Activated T-helper 2 cell treated with anti-CD3 and anti-CD28 coated beads, Interferon-gamma antibody, Interleukin-2, Interleukin-4, amounts not matched to agents 10 μg/mL and 5 μg/mL and 100 μg/mL, durations not matched to agents 14 hours and 24 hours and 36 hours (primary cell): Measurements from ENCODE around the gene CLK4. TPM values are rescaled to one million over a fixed set of nuclear protein-coding genes. Genes with fewer than 3 reads are reported as not detected.

Experiments used
- DNase-seq: peaks from one replicate; pipeline ENCODE4 v3.0.0; 2021; ENCODE audit warnings: low spot score
- H3K27ac Mint-ChIP-seq: one replicate; pipeline ENCODE4 v1.8.0; 2021; ENCODE audit warnings: mixed read lengths
- H3K27me3 Mint-ChIP-seq: one replicate; pipeline ENCODE4 v1.8.0; 2021; ENCODE audit warnings: low read depth, mixed read lengths
- H3K36me3 Mint-ChIP-seq: one replicate; pipeline ENCODE4 v1.8.0; 2021; ENCODE audit warnings: low read depth, mixed read lengths
- H3K4me1 Mint-ChIP-seq: one replicate; pipeline ENCODE4 v1.8.0; 2021; ENCODE audit warnings: low read depth, mixed read lengths
- H3K4me3 Mint-ChIP-seq: one replicate; pipeline ENCODE4 v1.8.0; 2021; ENCODE audit warnings: low read depth, mild to moderate bottlenecking, moderate library complexity, mixed read lengths
- H3K9me3 Mint-ChIP-seq: one replicate; pipeline ENCODE4 v1.8.0; 2021; ENCODE audit warnings: mixed read lengths
- intact Hi-C: fragments of 100-400 bp; cut with micrococcal nuclease; formaldehyde crosslinking; loops from one replicate; pipeline ENCODE4 v1.15.1; 2023
- total RNA-seq: library from RNA; stranded (reverse); gene quantifications from 2 replicates; pipeline ENCODE4 v1.2.3, GENCODE V29; 2022

CLK4 gene
- total RNA-seq, 1 donor from 2014 or later: 21.9 TPM

- no peak for DNase-seq
- no peaks in the 10 kb centered on the region for H3K9me3 Mint-ChIP-seq
These were observed 53.6 kb downstream of the CLK4 start for GRCh38 chr5:178573216-178573615.

GRCh38 chr5:178572617-178573016 lies 54.2 kb downstream of the CLK4 start:
- H3K4me3 Mint-ChIP-seq: no peak overlapping the region
- H3K27ac Mint-ChIP-seq: no peak overlapping the region
- DNase-seq: no peak
- H3K36me3 Mint-ChIP-seq: no peaks in the 10 kb centered on the region
- no peaks in the 10 kb centered on the region for H3K9me3 Mint-ChIP-seq
- no peaks in the 10 kb centered on the region for H3K4me1 Mint-ChIP-seq
- intact Hi-C loops: no loop called here
- peaks cover 18% of the 10 kb centered on the region for H3K27me3 Mint-ChIP-seq

More at GRCh38 chr5:178573216-178573615, 53.6 kb downstream of the CLK4 start:
- Mint-ChIP-seq H3K4me3 (no peak overlapping the region), H3K27me3 (peaks cover 22% of the 10 kb centered on the region), H3K36me3 (no peaks in the 10 kb centered on the region), H3K27ac (no peak overlapping the region), H3K4me1 (no peaks in the 10 kb centered on the region)
- intact Hi-C loops: no loop called here

- Mint-ChIP-seq H3K4me3 (no peak overlapping the region), H3K27ac (no peak overlapping the region), H3K4me1 (no peaks in the 10 kb centered on the region), H3K9me3 (no peaks in the 10 kb centered on the region), H3K36me3 (no peaks in the 10 kb centered on the region), H3K27me3 (peaks cover 7% of the 10 kb centered on the region)
- intact Hi-C loops: no loop called here
- DNase-seq: no peak
These were observed 57.4 kb downstream of the CLK4 start for GRCh38 chr5:178569485-178569884.

GRCh38 chr5:178564811-178565550 lies 61.9 kb downstream of the CLK4 start:
- intact Hi-C loops: no loop called here

GRCh38 chr5:178564397-178564796 lies 62.5 kb downstream of the CLK4 start:
- Mint-ChIP-seq H3K27ac (no peak overlapping the region), H3K36me3 (no peaks in the 10 kb centered on the region), H3K4me1 (no peaks in the 10 kb centered on the region), H3K4me3 (no peak overlapping the region), H3K27me3 (peaks cover 5% of the 10 kb centered on the region), H3K9me3 (no peaks in the 10 kb centered on the region)
- intact Hi-C loops: no loop called here
- DNase-seq: no peak

More at GRCh38 chr5:178564811-178565550, 61.9 kb downstream of the CLK4 start:
- Mint-ChIP-seq H3K4me1 (no peaks in the 10 kb centered on the region), H3K9me3 (no peaks in the 10 kb centered on the region), H3K27me3 (peaks cover 5% of the 10 kb centered on the region), H3K4me3 (no peak overlapping the region), H3K36me3 (no peaks in the 10 kb centered on the region), H3K27ac (no peak overlapping the region)
- no peak for DNase-seq

- H3K27ac Mint-ChIP-seq: no peak overlapping the region
- no peaks in the 10 kb centered on the region for H3K4me1 Mint-ChIP-seq
- intact Hi-C loops: no loop called here
- peaks cover 5% of the 10 kb centered on the region for H3K27me3 Mint-ChIP-seq
- DNase-seq: no peak
- H3K4me3 Mint-ChIP-seq: no peak overlapping the region
- H3K9me3 Mint-ChIP-seq: no peaks in the 10 kb centered on the region
- H3K36me3 Mint-ChIP-seq: no peaks in the 10 kb centered on the region
These were observed 63.2 kb downstream of the CLK4 start for GRCh38 chr5:178563621-178564020.

GRCh38 chr5:178561746-178562264 lies 65.0 kb downstream of the CLK4 start:
- Mint-ChIP-seq H3K9me3 (no peaks in the 10 kb centered on the region), H3K4me3 (no peak overlapping the region), H3K27ac (no peak overlapping the region), H3K4me1 (no peaks in the 10 kb centered on the region), H3K36me3 (no peaks in the 10 kb centered on the region), H3K27me3 (peaks cover 2% of the 10 kb centered on the region)
- intact Hi-C loops: no loop called here
- DNase-seq: no peak

GRCh38 chr5:178560911-178561310 lies 65.9 kb downstream of the CLK4 start:
- Mint-ChIP-seq H3K27me3 (peaks cover 2% of the 10 kb centered on the region), H3K9me3 (no peaks in the 10 kb centered on the region), H3K36me3 (no peaks in the 10 kb centered on the region)

GRCh38 chr5:178557416-178557815 lies 69.4 kb downstream of the CLK4 start:
- DNase-seq: no peak
- H3K4me1 Mint-ChIP-seq: no peaks in the 10 kb centered on the region
- no peaks in the 10 kb centered on the region for H3K9me3 Mint-ChIP-seq
- intact Hi-C loops: no loop called here
- no peak overlapping the region for H3K4me3 Mint-ChIP-seq
- H3K36me3 Mint-ChIP-seq: no peaks in the 10 kb centered on the region
- H3K27me3 Mint-ChIP-seq: no peaks in the 10 kb centered on the region
- H3K27ac Mint-ChIP-seq: no peak overlapping the region

More at GRCh38 chr5:178560911-178561310, 65.9 kb downstream of the CLK4 start:
- intact Hi-C loops: no loop called here
- H3K4me3 Mint-ChIP-seq: no peak overlapping the region
- no peak for DNase-seq
- no peak overlapping the region for H3K27ac Mint-ChIP-seq
- no peaks in the 10 kb centered on the region for H3K4me1 Mint-ChIP-seq

- Mint-ChIP-seq H3K4me1 (no peaks in the 10 kb centered on the region), H3K9me3 (no peaks in the 10 kb centered on the region), H3K27ac (no peak overlapping the region), H3K36me3 (no peaks in the 10 kb centered on the region), H3K27me3 (no peaks in the 10 kb centered on the region), H3K4me3 (no peak overlapping the region)
- intact Hi-C loops: no loop called here
- no peak for DNase-seq
These were observed 71.1 kb downstream of the CLK4 start for GRCh38 chr5:178555771-178556211.

- intact Hi-C loops: no loop called here
- Mint-ChIP-seq H3K4me1 (no peaks in the 10 kb centered on the region), H3K27ac (no peak overlapping the region), H3K36me3 (no peaks in the 10 kb centered on the region), H3K9me3 (no peaks in the 10 kb centered on the region), H3K27me3 (no peaks in the 10 kb centered on the region), H3K4me3 (no peak overlapping the region)
- no peak for DNase-seq
These were observed 71.8 kb downstream of the CLK4 start for GRCh38 chr5:178555005-178555404.

GRCh38 chr5:178554311-178554710 lies 72.5 kb downstream of the CLK4 start:
- no peaks in the 10 kb centered on the region for H3K36me3 Mint-ChIP-seq
- H3K27ac Mint-ChIP-seq: no peak overlapping the region
- no peaks in the 10 kb centered on the region for H3K27me3 Mint-ChIP-seq
- intact Hi-C loops: loop anchor here (5.0 kb wide), 1 partner anchor 272 kb away; no protein-coding TSS in a partner anchor
- no peaks in the 10 kb centered on the region for H3K4me1 Mint-ChIP-seq
- no peaks in the 10 kb centered on the region for H3K9me3 Mint-ChIP-seq
- DNase-seq: no peak
- H3K4me3 Mint-ChIP-seq: no peak overlapping the region

GRCh38 chr5:178553517-178553916 lies 73.3 kb downstream of the CLK4 start:
- Mint-ChIP-seq H3K36me3 (no peaks in the 10 kb centered on the region), H3K9me3 (peaks cover under 1% of the 10 kb centered on the region), H3K27ac (no peak overlapping the region), H3K27me3 (no peaks in the 10 kb centered on the region), H3K4me3 (no peak overlapping the region), H3K4me1 (no peaks in the 10 kb centered on the region)
- intact Hi-C loops: loop anchor here (5.0 kb wide), 1 partner anchor 271 kb away; no protein-coding TSS in a partner anchor
- DNase-seq: no peak
